Astrocyte (in vitro differentiated cells and primary cell): Measurements from ENCODE around the gene MLXIPL.

Experiments used
- CTCF ChIP-seq: IDR thresholded peaks from 2 replicates; pipeline ENCODE4 v1.5.1; 2011; ENCODE audit warnings: low read depth, mild to moderate bottlenecking, inconsistent platforms, low read length, moderate library complexity; ENCODE audit not compliant: insufficient read depth
- EZH2 ChIP-seq: IDR thresholded peaks from 2 replicates; pipeline ENCODE4 v1.6.1; 2012; ENCODE audit warnings: mild to moderate bottlenecking, low read length, inconsistent platforms; ENCODE audit not compliant: insufficient read depth

- TF ChIP-seq CTCF = no peak
- TF ChIP-seq EZH2 = no peak
Measured at GRCh38 chr7:73555411-73555982, 68.8 kb downstream of the MLXIPL start.
